ENCODE results near the gene MTIF2.
"Not testable (repeated sequence)": the region's sequence is repeated elsewhere in the genome, so short reads cannot be mapped to it uniquely, and the experiment has no call there.

Gene MTIF2

DNA sequence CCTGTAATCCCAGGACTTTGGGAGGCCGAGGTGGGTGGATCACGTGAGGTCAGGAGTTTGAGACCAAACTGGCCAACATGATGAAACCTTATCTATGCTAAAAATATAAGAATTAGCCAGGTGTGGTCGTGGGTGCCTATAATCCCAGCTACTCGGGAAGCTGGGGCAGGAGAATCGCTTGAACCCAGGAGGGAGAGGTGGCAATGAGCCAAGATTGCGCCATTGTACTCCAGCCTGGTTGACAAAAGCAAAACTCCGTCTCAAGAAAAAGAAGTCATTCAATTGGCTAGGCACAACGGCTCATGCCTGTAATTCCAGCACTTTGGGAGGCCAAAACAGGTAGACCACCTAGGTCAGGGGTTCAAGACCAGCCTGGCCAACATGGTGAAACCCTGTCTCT, 27.4 kb downstream of the MTIF2 start:
- DNase-seq (ENCODE audit: low read depth, low spot score), result not testable (repeated sequence)

DNA sequence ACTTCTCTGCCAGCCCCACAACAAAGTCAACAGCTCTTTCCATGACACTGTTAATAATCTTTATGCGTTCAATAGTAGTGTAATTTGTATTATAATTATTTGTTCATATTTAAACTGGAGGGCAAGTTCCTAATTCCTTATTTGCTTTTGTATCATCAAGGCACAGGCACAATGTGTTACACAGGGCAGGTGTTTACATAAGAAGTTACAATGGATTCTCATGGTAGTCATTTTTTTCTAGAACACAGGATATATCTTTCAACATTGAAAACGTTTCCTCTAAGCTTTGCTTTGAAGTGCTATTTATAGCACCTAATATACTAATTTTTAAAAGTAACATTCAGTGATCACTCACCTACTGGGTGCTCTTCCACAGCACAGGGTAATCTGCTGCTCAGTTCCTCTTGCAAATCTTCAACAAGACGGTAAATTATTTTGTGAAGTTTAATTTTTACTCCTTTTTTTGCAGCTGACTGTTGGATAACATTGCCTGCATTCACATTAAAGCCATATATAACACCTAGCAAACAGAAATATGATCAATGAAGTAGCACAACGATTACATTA, 29.3 kb downstream of the MTIF2 start:
- no peak for DNase-seq (ENCODE audit: low read depth, low spot score)

DNA sequence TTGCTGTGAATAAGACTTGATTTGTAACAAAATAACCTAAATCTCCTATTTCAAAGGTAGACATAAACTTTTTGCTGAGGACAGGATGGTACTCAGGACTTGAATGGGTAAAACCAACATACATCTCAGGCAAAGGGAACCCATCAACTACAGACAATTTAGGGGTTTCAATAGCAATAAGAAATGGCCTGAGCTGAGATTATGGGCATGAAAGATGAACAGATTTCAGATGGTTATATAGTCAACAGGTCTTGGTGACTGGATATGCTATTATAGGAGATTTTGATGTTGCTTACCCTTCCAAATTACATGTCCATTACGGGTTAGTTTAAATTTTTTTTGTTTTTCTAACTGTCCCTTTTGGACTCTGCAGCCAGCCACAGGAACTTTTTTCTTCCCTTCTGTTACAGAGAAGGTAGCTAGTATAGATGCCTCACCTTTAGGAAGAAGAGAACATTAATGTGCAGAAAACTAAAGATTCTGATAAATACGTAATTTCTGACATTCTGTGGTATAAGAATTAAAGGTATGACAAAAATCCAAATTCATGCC, 32.0 kb downstream of the MTIF2 start:
- DNase-seq (ENCODE audit: low read depth, low spot score), result no peak

GRCh38 chr2:55235724-55236538, 33.1 kb downstream of the MTIF2 start:
- DNase-seq (ENCODE audit: low read depth, low spot score), result no peak

- no peak for DNase-seq (ENCODE audit: low read depth, low spot score)
Observed at GRCh38 chr2:55233658-55233940, 35.4 kb downstream of the MTIF2 start.

GRCh38 chr2:55232863-55233657, 36.0 kb downstream of the MTIF2 start:
- DNase-seq (ENCODE audit: low read depth, low spot score), result peak; percentile 36

DNA sequence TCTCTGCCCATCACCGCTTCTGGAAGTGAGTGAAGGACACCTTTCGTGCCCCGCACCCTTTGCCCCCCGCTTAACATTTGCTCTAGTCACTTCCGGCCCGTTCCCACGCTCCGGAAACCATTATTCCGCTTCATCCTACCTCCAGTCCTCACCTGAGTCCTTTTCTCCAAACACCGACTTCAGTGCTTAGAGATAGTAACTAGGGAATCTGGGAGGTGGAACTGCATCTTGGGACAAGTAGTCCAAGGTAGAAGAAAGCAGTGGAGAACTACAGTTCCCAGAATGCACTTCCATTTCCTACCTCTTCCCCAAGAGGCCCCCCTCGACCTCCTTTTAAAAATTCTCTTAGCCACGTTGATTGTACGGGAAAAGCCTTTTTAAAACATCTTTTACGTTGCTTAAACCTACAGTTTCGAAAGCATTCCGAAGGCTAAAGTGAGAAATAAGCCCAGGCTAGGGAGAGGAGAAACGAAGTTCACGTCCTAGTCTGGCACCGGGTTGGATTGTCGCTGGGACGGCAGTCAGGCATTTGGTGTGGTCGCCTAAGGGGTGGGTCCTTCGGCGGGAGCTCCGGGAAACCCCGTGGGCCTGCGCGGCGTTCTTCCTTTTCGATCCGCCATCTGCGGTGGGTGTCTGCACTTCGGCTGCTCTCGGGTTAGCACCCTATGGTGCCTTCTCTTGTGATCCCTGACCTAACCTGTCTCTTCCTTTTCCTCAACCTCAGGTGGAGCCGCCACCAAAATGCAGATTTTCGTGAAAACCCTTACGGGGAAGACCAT, 36.8 kb downstream of the MTIF2 start, which contains the start of the genes CLHC1 and RPS27A:
Gene CLHC1, minus strand, starts transcription at position 210 of the 779 bp plus-strand sequence. CDS start 9,882 bp downstream, outside the sequence.
Gene RPS27A, plus strand, starts transcription at position 605 of the 779 bp plus-strand sequence. Its CDS starts 137 bp downstream, at position 742.
- DNase-seq (ENCODE audit: low read depth, low spot score), result peak; percentile 95

GRCh38 chr2:55231546-55232083, 37.4 kb downstream of the MTIF2 start:
- no peak for DNase-seq (ENCODE audit: low read depth, low spot score)

DNA sequence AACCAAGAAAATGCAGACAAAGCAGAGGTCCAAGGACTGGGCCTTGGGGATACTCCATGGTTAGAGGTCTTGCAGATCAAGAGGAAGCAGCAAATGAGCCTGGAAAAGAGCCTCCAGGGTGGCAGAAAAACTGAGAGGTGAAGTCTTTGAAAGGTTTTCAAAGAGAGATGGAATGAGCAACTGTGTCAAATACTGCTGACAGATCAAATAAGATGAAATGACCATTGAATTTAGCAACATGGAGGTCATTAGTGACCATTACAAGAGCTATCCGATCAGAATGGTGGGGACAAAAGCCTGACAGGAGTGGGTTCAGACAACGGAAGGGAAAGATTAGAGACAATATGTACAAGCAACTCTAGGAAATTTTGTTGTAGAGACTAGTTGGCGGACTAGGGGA, 38.5 kb downstream of the MTIF2 start:
- DNase-seq (ENCODE audit: low read depth, low spot score), result no peak

DNA sequence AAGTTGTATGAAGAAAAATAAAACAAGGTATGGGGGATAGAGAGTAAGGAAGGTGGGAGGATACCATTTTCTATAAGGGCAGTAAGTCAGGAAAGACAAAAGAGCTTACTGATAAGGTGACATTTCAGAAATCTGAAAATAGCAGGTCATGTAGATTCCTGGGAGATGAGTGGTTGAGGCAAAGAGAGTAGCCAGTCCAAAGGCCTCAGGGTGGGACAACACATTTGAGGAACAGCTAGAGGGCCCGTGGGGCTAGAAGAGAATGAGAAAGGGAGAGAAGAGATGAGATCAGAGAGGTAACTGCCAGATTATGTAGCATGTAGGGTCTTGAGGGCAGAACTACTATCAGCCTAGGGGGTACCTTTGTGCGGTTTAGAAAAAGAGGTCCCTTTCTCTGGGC, 39.8 kb downstream of the MTIF2 start:
- DNase-seq (ENCODE audit: low read depth, low spot score), result no peak

GRCh38 chr2:55228226-55228563, 40.8 kb downstream of the MTIF2 start:
- DNase-seq (ENCODE audit: low read depth, low spot score), result no peak

GRCh38 chr2:55227437-55228225, 41.4 kb downstream of the MTIF2 start:
- not testable (repeated sequence) for DNase-seq (ENCODE audit: low read depth, low spot score)

DNA sequence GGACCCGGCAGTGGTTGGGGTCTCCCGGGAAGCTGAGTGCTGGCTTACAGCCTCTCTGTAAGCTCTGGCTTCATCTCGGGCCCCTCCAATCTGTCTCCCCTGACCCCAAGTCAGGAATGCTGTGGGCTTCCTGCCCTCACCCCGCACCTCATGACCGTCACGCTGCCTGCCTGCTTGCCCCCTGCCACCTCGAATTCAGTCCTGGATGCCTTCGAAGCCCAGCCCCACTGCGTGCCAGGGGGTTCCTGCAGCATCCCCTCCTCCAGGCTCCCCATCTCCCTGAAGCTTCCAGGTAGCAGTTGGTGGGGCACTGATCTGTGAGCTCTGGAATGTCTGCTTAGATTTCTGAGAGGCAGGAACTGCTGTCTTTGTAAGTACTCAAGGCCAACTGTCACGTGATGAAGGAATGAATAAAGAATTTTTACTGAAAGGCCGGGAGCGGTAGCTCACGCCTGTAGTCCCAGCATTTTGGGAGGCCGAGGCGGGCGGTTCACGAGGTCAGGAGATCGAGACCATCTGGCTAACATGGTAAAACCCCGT, 43.5 kb downstream of the MTIF2 start:
- DNase-seq (ENCODE audit: low read depth, low spot score), result peak; percentile 62

GRCh38 chr2:55224761-55225261, 44.2 kb downstream of the MTIF2 start:
- peak; percentile 58 for DNase-seq (ENCODE audit: low read depth, low spot score)

GRCh38 chr2:55223958-55224760, 44.9 kb downstream of the MTIF2 start:
- DNase-seq (ENCODE audit: low read depth, low spot score), result peak; percentile 29

- peak; percentile 17 for DNase-seq (ENCODE audit: low read depth, low spot score)
Observed at GRCh38 chr2:55213822-55214221, 55.2 kb downstream of the MTIF2 start.

GRCh38 chr2:55204950-55205349, 64.1 kb downstream of the MTIF2 start:
- DNase-seq (ENCODE audit: low read depth, low spot score), result no peak

DNA sequence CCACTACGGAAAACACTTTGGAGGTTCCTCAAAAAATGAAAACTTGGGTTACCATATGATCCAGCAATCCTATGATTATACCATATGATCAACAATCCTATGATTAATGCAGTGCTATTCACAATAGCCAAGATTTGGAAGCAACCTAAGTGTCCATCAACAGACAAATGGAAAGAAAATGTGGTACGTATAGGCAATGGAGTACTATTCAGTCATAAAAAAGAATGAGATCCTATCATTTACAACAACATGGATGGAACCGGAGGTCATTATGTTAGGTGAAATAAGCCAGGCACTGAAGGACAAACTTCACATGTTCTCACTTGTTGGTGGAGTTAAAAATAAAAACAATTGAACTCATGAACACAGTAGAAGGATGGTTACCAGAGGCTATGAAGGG, 64.5 kb downstream of the MTIF2 start:
- no peak for DNase-seq (ENCODE audit: low read depth, low spot score)

- no peak for DNase-seq (ENCODE audit: low read depth, low spot score)
Observed at GRCh38 chr2:55200416-55200815, 68.6 kb downstream of the MTIF2 start.
